MCF 10A (cell line): Measurements from ENCODE around the gene STAG2. TPM values are rescaled to one million over a fixed set of nuclear protein-coding genes. Genes with fewer than 3 reads are reported as not detected.

Experiments
- BruUV-seq: library from RNA; stranded (reverse); fragments of 400-500 nt; replicated peaks from 2 replicates; lab custom pipeline; 2021; lab: Mats Ljungman, UMichigan
- CTCF ChIA-PET: fragments of 300-600 bp; sonication (Branson Sonifier 250); formaldehyde crosslinking; extraction: SDS; loops from one replicate; lab custom pipeline; 2021; ENCODE audit warnings: antibody characterized with exemption, inconsistent platforms; lab: Yijun Ruan, JAX
- POLR2A ChIA-PET: fragments of 300-600, 350-650 bp; sonication (Branson Sonifier 250); formaldehyde crosslinking; extraction: SDS; loops from one replicate; lab custom pipeline; 2020; ENCODE audit warnings: antibody characterized with exemption, inconsistent platforms; lab: Yijun Ruan, JAX
- DNase-seq: peaks from one replicate; pipeline ENCODE4 v3.0.0-alpha.2; 2018; ENCODE audit not compliant: unreplicated experiment
- H3K27ac Mint-ChIP-seq: one replicate; pipeline ENCODE4 v1.8.0; 2022; ENCODE audit warnings: mild to moderate bottlenecking, low read depth, mixed read lengths; ENCODE audit not compliant: unreplicated experiment
- H3K27me3 Mint-ChIP-seq: one replicate; pipeline ENCODE4 v1.8.0; 2022; ENCODE audit warnings: mixed read lengths; ENCODE audit not compliant: insufficient read depth, unreplicated experiment
- H3K36me3 Mint-ChIP-seq: one replicate; pipeline ENCODE4 v1.8.0; 2022; ENCODE audit warnings: mild to moderate bottlenecking, moderate library complexity, mixed read lengths; ENCODE audit not compliant: insufficient read depth, unreplicated experiment
- H3K4me1 Mint-ChIP-seq: one replicate; pipeline ENCODE4 v1.8.0; 2022; ENCODE audit warnings: mixed read lengths; ENCODE audit not compliant: insufficient read depth, unreplicated experiment
- H3K4me3 Mint-ChIP-seq: one replicate; pipeline ENCODE4 v1.8.0; 2022; ENCODE audit warnings: mild to moderate bottlenecking, moderate library complexity, mixed read lengths; ENCODE audit not compliant: unreplicated experiment
- H3K9me3 Mint-ChIP-seq: one replicate; pipeline ENCODE4 v1.8.0; 2022; ENCODE audit warnings: mixed read lengths; ENCODE audit not compliant: unreplicated experiment
- CTCF ChIP-seq: fragments of 200-600 bp; IDR thresholded peaks from one replicate; pipeline ENCODE4 v1.8.0; 2022; ENCODE audit warnings: antibody characterized with exemption, mild to moderate bottlenecking; ENCODE audit not compliant: unreplicated experiment
- intact Hi-C: fragments of 100-400 bp; cut with micrococcal nuclease; formaldehyde crosslinking; loops from 2 replicates; pipeline ENCODE4 v1.14.1; 2022
- total RNA-seq: library from RNA; stranded (reverse); gene quantifications from 2 replicates; pipeline ENCODE4 v1.2.3, GENCODE V29; 2022

Gene STAG2
- total RNA-seq, 1 experiment from 2014 or later = 80.7 TPM

- H3K36me3 Mint-ChIP-seq = peaks cover 13% of the 10 kb centered on the region
- no peak for DNase-seq
- H3K4me3 Mint-ChIP-seq = no peak overlapping the region
- POLR2A ChIA-PET = no interaction called here
- no peak for TF ChIP-seq CTCF
- H3K9me3 Mint-ChIP-seq = no peaks in the 10 kb centered on the region
- H3K27ac Mint-ChIP-seq = no peak overlapping the region
- CTCF ChIA-PET = no interaction called here
- no peaks in the 10 kb centered on the region for H3K27me3 Mint-ChIP-seq
- peaks cover 6% of the 10 kb centered on the region for H3K4me1 Mint-ChIP-seq
- intact Hi-C loops = no loop called here
- no TSS peak for BruUV-seq
Observed at GRCh38 chrX:124026529-124026928, 65.0 kb downstream of the STAG2 start.

- Mint-ChIP-seq H3K4me3 (no peak overlapping the region), H3K4me1 (peaks cover 6% of the 10 kb centered on the region), H3K36me3 (peaks cover 10% of the 10 kb centered on the region), H3K27ac (no peak overlapping the region), H3K27me3 (no peaks in the 10 kb centered on the region), H3K9me3 (no peaks in the 10 kb centered on the region)
- ChIA-PET POLR2A (interaction anchor here (1.3 kb wide), 1 partner anchor 70 kb away, joined by 5 read pairs; no protein-coding TSS in a partner anchor), CTCF (no interaction called here)
- no peak for TF ChIP-seq CTCF
- no TSS peak for BruUV-seq
- DNase-seq = no peak
- intact Hi-C loops = no loop called here
Observed at GRCh38 chrX:124028182-124028581, 66.7 kb downstream of the STAG2 start.

- H3K9me3 Mint-ChIP-seq = no peaks in the 10 kb centered on the region
- no peak overlapping the region for H3K27ac Mint-ChIP-seq
- intact Hi-C loops = no loop called here
- BruUV-seq = no TSS peak
- H3K4me1 Mint-ChIP-seq = no peaks in the 10 kb centered on the region
- peaks cover 15% of the 10 kb centered on the region for H3K36me3 Mint-ChIP-seq
- no peak overlapping the region for H3K4me3 Mint-ChIP-seq
- no peak for TF ChIP-seq CTCF
- CTCF ChIA-PET = interaction anchor here (0.6 to 1.0 kb wide), 4 partner anchors 9 to 198 kb away, joined by 3 to 5 read pairs (median 4); no protein-coding TSS in a partner anchor
- POLR2A ChIA-PET = interaction anchor here (0.7 to 1.5 kb wide), 5 partner anchors 10 to 170 kb away, joined by 3 to 4 read pairs (median 3); no protein-coding TSS in a partner anchor
- H3K27me3 Mint-ChIP-seq = no peaks in the 10 kb centered on the region
- no peak for DNase-seq
Observed at GRCh38 chrX:124030520-124030919, 69.0 kb downstream of the STAG2 start.

- Mint-ChIP-seq H3K4me3 (no peak overlapping the region), H3K27ac (no peak overlapping the region), H3K9me3 (no peaks in the 10 kb centered on the region), H3K4me1 (no peaks in the 10 kb centered on the region), H3K27me3 (no peaks in the 10 kb centered on the region), H3K36me3 (peaks cover 14% of the 10 kb centered on the region)
- ChIA-PET POLR2A (interaction anchor here (0.7 kb wide), 1 partner anchor 307 kb away, joined by 3 read pairs; no protein-coding TSS in a partner anchor), CTCF (interaction anchor here (1.3 kb wide), 1 partner anchor 12 kb away, joined by 5 read pairs; no protein-coding TSS in a partner anchor)
- TF ChIP-seq CTCF = no peak
- peak; percentile 9 for DNase-seq
- no TSS peak for BruUV-seq
- intact Hi-C loops = no loop called here
Observed at GRCh38 chrX:124033821-124034220, 72.3 kb downstream of the STAG2 start.
